ENCODE data around the gene C2CD3.

DNA sequence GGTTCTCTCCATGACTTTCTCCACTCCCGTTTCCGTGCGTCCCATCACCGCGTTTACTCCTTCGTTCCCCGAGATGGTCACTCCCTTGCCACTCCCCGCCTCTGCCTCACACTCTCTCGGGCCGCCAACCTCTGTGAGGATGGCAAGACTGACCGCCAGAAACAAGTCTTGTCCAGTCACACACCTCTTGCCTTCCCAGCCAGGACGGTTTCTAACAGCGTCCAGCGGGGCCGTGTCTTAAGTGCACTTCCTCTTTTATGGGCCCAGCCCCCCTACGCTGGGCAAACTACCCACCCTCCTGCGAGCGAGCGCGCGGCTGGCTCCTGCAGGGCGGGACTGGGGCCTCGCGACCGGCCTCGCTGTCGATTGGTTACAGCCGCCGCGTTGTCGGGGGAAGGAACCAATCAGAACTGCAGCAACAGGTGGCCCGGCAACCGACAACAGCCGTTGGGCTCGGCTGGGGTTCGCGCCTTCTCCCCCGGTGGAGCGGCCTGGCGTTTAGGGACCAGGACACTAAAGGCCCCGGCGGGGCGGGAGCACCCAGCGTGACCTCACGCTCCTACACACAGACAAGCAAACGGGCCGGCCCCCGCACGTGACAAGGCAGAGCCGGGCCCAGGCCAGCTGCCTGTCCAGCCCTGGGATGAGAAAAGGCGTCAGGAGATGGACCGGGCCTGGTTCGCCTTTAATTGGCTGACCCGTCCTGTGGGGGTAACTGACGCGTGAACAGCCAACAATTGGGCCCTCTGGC lies 187.6 kb downstream of the C2CD3 start:
- TF ChIP-seq, protein P1, sequence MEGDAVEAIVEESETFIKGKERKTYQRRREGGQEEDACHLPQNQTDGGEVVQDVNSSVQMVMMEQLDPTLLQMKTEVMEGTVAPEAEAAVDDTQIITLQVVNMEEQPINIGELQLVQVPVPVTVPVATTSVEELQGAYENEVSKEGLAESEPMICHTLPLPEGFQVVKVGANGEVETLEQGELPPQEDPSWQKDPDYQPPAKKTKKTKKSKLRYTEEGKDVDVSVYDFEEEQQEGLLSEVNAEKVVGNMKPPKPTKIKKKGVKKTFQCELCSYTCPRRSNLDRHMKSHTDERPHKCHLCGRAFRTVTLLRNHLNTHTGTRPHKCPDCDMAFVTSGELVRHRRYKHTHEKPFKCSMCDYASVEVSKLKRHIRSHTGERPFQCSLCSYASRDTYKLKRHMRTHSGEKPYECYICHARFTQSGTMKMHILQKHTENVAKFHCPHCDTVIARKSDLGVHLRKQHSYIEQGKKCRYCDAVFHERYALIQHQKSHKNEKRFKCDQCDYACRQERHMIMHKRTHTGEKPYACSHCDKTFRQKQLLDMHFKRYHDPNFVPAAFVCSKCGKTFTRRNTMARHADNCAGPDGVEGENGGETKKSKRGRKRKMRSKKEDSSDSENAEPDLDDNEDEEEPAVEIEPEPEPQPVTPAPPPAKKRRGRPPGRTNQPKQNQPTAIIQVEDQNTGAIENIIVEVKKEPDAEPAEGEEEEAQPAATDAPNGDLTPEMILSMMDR (conservative IDR thresholded peaks at IDR 0.05 in 1 of 2, IDR thresholded peaks at IDR 0.05 in 1 of 2; ENCODE audit: low read depth in 1 of 2, low read length in 2 of 2), result no peak
- TF ChIP-seq EZH2 (IDR thresholded peaks at IDR 0.05; ENCODE audit: low read length, missing control alignments), result no peak
